HEK293 (cell line): Measurements from ENCODE around the gene TTLL5.

Experiments used
- CTCF ChIA-PET: fragments of 350-600 bp; formaldehyde crosslinking; extraction: SDS; loops from one replicate; lab custom pipeline; 2021; ENCODE audit warnings: antibody characterized with exemption; lab: Yijun Ruan, JAX
- POLR2A ChIA-PET: fragments of 300-600 bp; formaldehyde crosslinking; extraction: SDS; loops from one replicate; lab custom pipeline; 2020; ENCODE audit warnings: antibody characterized with exemption, inconsistent platforms; lab: Yijun Ruan, JAX
- H3K27ac ChIP-seq: fragments of 200-500 bp; sonication (Bioruptor generic); 2 replicates; pipeline ENCODE4 v1.5.1; 2014; ENCODE audit warnings: low read depth, low read length, control low read depth, inconsistent platforms; ENCODE audit errors: extremely low read depth
- H3K36me3 ChIP-seq, 2 experiments: fragments of 200-500 bp in 1 of 2; sonication (Bioruptor generic) in 1 of 2; 1 replicate in 1 of 2; 2 replicates in 1 of 2; pipeline ENCODE4 v1.5.1; 2014 to 2017; ENCODE audit warnings: inconsistent platforms in 2 of 2, low read length in 2 of 2; ENCODE audit not compliant: control insufficient read depth in 2 of 2, insufficient read depth in 1 of 2
- H3K4me1 ChIP-seq: fragments of 200-500 bp; sonication (Bioruptor generic); 2 replicates; pipeline ENCODE4 v1.5.1; 2014; ENCODE audit warnings: mild to moderate bottlenecking, low read length, inconsistent platforms; ENCODE audit not compliant: control insufficient read depth, insufficient read depth
- H3K4me3 ChIP-seq: 2 replicates; pipeline ENCODE4 v1.5.1; 2011; ENCODE audit warnings: low read depth, mild to moderate bottlenecking, control low read depth, low read length, moderate library complexity
- H3K9me3 ChIP-seq: fragments of 200-500 bp; sonication (Bioruptor generic); 2 replicates; pipeline ENCODE4 v1.5.1; 2014; ENCODE audit warnings: low read depth, low read length, inconsistent platforms; ENCODE audit not compliant: control insufficient read depth, insufficient read depth
- ATF2 ChIP-seq: fragments of 450-650 bp; formaldehyde crosslinking; IDR thresholded peaks from 2 replicates; pipeline ENCODE4 v1.5.1; 2016; ENCODE audit warnings: missing biosample characterization, missing genetic modification characterization, low read depth
- EGR2 ChIP-seq: fragments of 450-650 bp; formaldehyde crosslinking; IDR thresholded peaks from 2 replicates; pipeline ENCODE4 v1.5.1; 2016; ENCODE audit warnings: low read depth, missing biosample characterization, missing genetic modification characterization
- GFI1B ChIP-seq: fragments of 450-650 bp; formaldehyde crosslinking; IDR thresholded peaks from 2 replicates; pipeline ENCODE4 v1.5.1; 2016; ENCODE audit warnings: missing biosample characterization, missing genetic modification characterization
- GLIS1 ChIP-seq: fragments of 450-650 bp; formaldehyde crosslinking; IDR thresholded peaks from 2 replicates; pipeline ENCODE4 v1.5.1; 2016; ENCODE audit warnings: missing biosample characterization, missing genetic modification characterization
- IKZF3 ChIP-seq: fragments of 450-650 bp; IDR thresholded peaks from 2 replicates; pipeline ENCODE4 v1.5.0; 2018; ENCODE audit warnings: missing biosample characterization, mild to moderate bottlenecking, missing genetic modification characterization, moderate library complexity
- MEIS1 ChIP-seq: sonication (generic); formaldehyde crosslinking; IDR thresholded peaks from 2 replicates; pipeline ENCODE4 v1.8.1; 2022; ENCODE audit warnings: missing genetic modification reagents, mild to moderate bottlenecking, borderline replicate concordance
- MZF1 ChIP-seq: fragments of 450-650 bp; formaldehyde crosslinking; IDR thresholded peaks from 2 replicates; pipeline ENCODE4 v1.5.1; 2017; ENCODE audit warnings: missing biosample characterization, missing genetic modification characterization, borderline replicate concordance
- PBX3 ChIP-seq: sonication (generic); formaldehyde crosslinking; IDR thresholded peaks from 2 replicates; pipeline ENCODE4 v1.8.1; 2022; ENCODE audit warnings: mild to moderate bottlenecking, moderate library complexity, missing genetic modification reagents
- SCRT1 ChIP-seq: fragments of 450-650 bp; formaldehyde crosslinking; IDR thresholded peaks from 2 replicates; pipeline ENCODE4 v1.5.1; 2016; ENCODE audit warnings: missing biosample characterization, missing genetic modification characterization, borderline replicate concordance
- SCRT2 ChIP-seq: fragments of 450-650 bp; formaldehyde crosslinking; IDR thresholded peaks from 2 replicates; pipeline ENCODE4 v1.5.1; 2016; ENCODE audit warnings: missing biosample characterization, missing genetic modification characterization
- TRIM28 ChIP-seq: IDR thresholded peaks from 2 replicates; pipeline ENCODE4 v1.6.1; 2011; ENCODE audit warnings: low read length, control low read depth, borderline replicate concordance
- ZBTB10 ChIP-seq: fragments of 450-650 bp; formaldehyde crosslinking; IDR thresholded peaks from 2 replicates; pipeline ENCODE4 v1.5.1; 2016; ENCODE audit warnings: missing biosample characterization, missing genetic modification characterization
- ZBTB48 ChIP-seq: fragments of 450-650 bp; formaldehyde crosslinking; IDR thresholded peaks from 2 replicates; pipeline ENCODE4 v1.5.1; 2016; ENCODE audit warnings: missing biosample characterization, missing genetic modification characterization
- ZBTB7A ChIP-seq: fragments of 450-650 bp; formaldehyde crosslinking; IDR thresholded peaks from 2 replicates; pipeline ENCODE4 v1.5.1; 2016; ENCODE audit warnings: low read depth, missing biosample characterization, missing genetic modification characterization
- ZFHX2 ChIP-seq: fragments of 450-650 bp; formaldehyde crosslinking; conservative IDR thresholded peaks from 2 replicates; pipeline ENCODE4 v1.5.1; 2016; ENCODE audit warnings: missing biosample characterization, missing genetic modification characterization
- ZNF114 ChIP-seq: fragments of 450-650 bp; formaldehyde crosslinking; IDR thresholded peaks from 2 replicates; pipeline ENCODE4 v1.5.0; 2017; ENCODE audit warnings: missing biosample characterization, missing genetic modification characterization
- ZNF146 ChIP-seq: fragments of 450-650 bp; formaldehyde crosslinking; IDR thresholded peaks from 2 replicates; pipeline ENCODE4 v1.5.1; 2016; ENCODE audit warnings: missing biosample characterization, missing genetic modification characterization
- ZNF214 ChIP-seq: fragments of 450-650 bp; formaldehyde crosslinking; IDR thresholded peaks from 2 replicates; pipeline ENCODE4 v1.5.1; 2017; ENCODE audit warnings: missing biosample characterization, mild to moderate bottlenecking, missing genetic modification characterization, borderline replicate concordance
- ZNF341 ChIP-seq: fragments of 450-650 bp; formaldehyde crosslinking; IDR thresholded peaks from 2 replicates; pipeline ENCODE4; 2016; ENCODE audit warnings: low read depth, missing biosample characterization, missing genetic modification characterization
- ZNF354C ChIP-seq: fragments of 450-650 bp; formaldehyde crosslinking; IDR thresholded peaks from 2 replicates; pipeline ENCODE4 v1.5.1; 2016; ENCODE audit warnings: missing biosample characterization, missing genetic modification characterization, low read depth, borderline replicate concordance
- ZNF362 ChIP-seq: fragments of 450-650 bp; formaldehyde crosslinking; IDR thresholded peaks from 2 replicates; pipeline ENCODE4 v1.5.1; 2016; ENCODE audit warnings: missing biosample characterization, missing genetic modification characterization
- ZNF423 ChIP-seq: fragments of 450-650 bp; formaldehyde crosslinking; IDR thresholded peaks from 2 replicates; pipeline ENCODE4 v1.5.1; 2016; ENCODE audit warnings: missing biosample characterization, missing genetic modification characterization
- ZNF549 ChIP-seq: fragments of 450-650 bp; IDR thresholded peaks from 2 replicates; pipeline ENCODE4 v1.5.1; 2018; ENCODE audit warnings: missing biosample characterization, missing genetic modification characterization, mild to moderate bottlenecking, inconsistent platforms, moderate library complexity
- ZNF585B ChIP-seq: fragments of 450-650 bp; formaldehyde crosslinking; IDR thresholded peaks from 2 replicates; pipeline ENCODE4 v1.5.1; 2016; ENCODE audit warnings: missing biosample characterization, missing genetic modification characterization

The TTLL5 gene

GRCh38 chr14:75827331-75827730 is 166.3 kb downstream of the TTLL5 start (continued):
- TF ChIP-seq ATF2 (no peak), PBX3 (CRISPR knock-in tag) (no peak), SCRT1 (tag by site-specific recombination) (no peak), IKZF3 (tag by site-specific recombination) (no peak), ZNF354C (tag by site-specific recombination) (no peak), EGR2 (tag by site-specific recombination) (no peak), MZF1 (tag by site-specific recombination) (no peak), TRIM28 (no peak)
- TF ChIP-seq, all 188 proteins: peak for 0

GRCh38 chr14:75829316-75829715 is 168.3 kb downstream of the TTLL5 start:
- peaks cover 21% of the 10 kb centered on the region for H3K4me1 ChIP-seq
- H3K4me3 ChIP-seq: no peak overlapping the region
- ChIA-PET CTCF (interaction anchor here (0.7 to 2.3 kb wide), 2 partner anchors 30 to 77 kb away, joined by 3 to 7 read pairs; no protein-coding TSS in a partner anchor), POLR2A (no interaction called here)
- TF ChIP-seq ZNF362 (no peak), SCRT1 (tag by site-specific recombination) (no peak), ZNF341 (tag by site-specific recombination) (no peak), GFI1B (no peak)
- no peaks in the 10 kb centered on the region; a peak in 1 of 3 replicates for H3K36me3 ChIP-seq
- no peak overlapping the region for H3K27ac ChIP-seq
- H3K9me3 ChIP-seq: no peaks in the 10 kb centered on the region

GRCh38 chr14:75831455-75831854 is 170.4 kb downstream of the TTLL5 start:
- Histone ChIP-seq H3K27ac (no peak overlapping the region), H3K4me3 (no peak overlapping the region), H3K4me1 (peaks cover 21% of the 10 kb centered on the region), H3K36me3 (no peaks in the 10 kb centered on the region; a peak in 1 of 3 replicates), H3K9me3 (no peaks in the 10 kb centered on the region)
- CTCF ChIA-PET: interaction anchor here (0.6 to 1.2 kb wide), 2 partner anchors 35 to 120 kb away, joined by 4 to 5 read pairs; no protein-coding TSS in a partner anchor
- TF ChIP-seq GLIS1 (tag by site-specific recombination): peak; percentile 45; the same call in 1 of the 2 replicates
- TF ChIP-seq ZNF214 (tag by site-specific recombination): no peak
- peak; percentile 83 for TF ChIP-seq ZBTB48 (tag by site-specific recombination)
- TF ChIP-seq ZFHX2: peak; percentile 71
- TF ChIP-seq, all 188 proteins: peak for 3
- POLR2A ChIA-PET: no interaction called here

- ChIA-PET CTCF (interaction anchor here (0.6 to 1.2 kb wide), 2 partner anchors 35 to 121 kb away, joined by 4 to 5 read pairs; no protein-coding TSS in a partner anchor), POLR2A (interaction anchor here (0.6 kb wide), 1 partner anchor 25 kb away, joined by 8 read pairs; no protein-coding TSS in a partner anchor)
- H3K27ac ChIP-seq: no peak overlapping the region
- no peaks in the 10 kb centered on the region for H3K9me3 ChIP-seq
- no peak overlapping the region for H3K4me3 ChIP-seq
- H3K36me3 ChIP-seq: no peaks in the 10 kb centered on the region; a peak in 1 of 3 replicates
- H3K4me1 ChIP-seq: peaks cover 21% of the 10 kb centered on the region
- TF ChIP-seq ZBTB10 (tag by site-specific recombination) (no peak), ZNF549 (tag by site-specific recombination) (no peak), ZNF423 (tag by site-specific recombination) (no peak), ZBTB7A (no peak), ZNF585B (tag by site-specific recombination) (no peak), ZNF114 (tag by site-specific recombination) (no peak), MEIS1 (CRISPR knock-in tag) (no peak), ZNF146 (no peak), SCRT2 (no peak)
Observed at GRCh38 chr14:75831952-75832351, 170.9 kb downstream of the TTLL5 start.
